PC-9 (cell line): Measurements from ENCODE around the gene PKD2L2. TPM values are rescaled to one million over a fixed set of nuclear protein-coding genes. Genes with fewer than 3 reads are reported as not detected.

Experiments
- BruUV-seq: library from RNA; stranded (reverse); fragments of 400-500 nt; replicated peaks from 2 replicates; lab custom pipeline; 2021; lab: Mats Ljungman, UMichigan
- CTCF ChIA-PET: fragments of 300-600 bp; sonication (Branson Sonifier 250); formaldehyde crosslinking; loops from one replicate; lab custom pipeline; 2022; ENCODE audit warnings: antibody characterized with exemption; lab: Charles Lee
- POLR2A ChIA-PET: fragments of 300-600 bp; sonication (Branson Sonifier 250); formaldehyde crosslinking; loops from one replicate; lab custom pipeline; 2022; ENCODE audit warnings: antibody characterized with exemption; ENCODE audit not compliant: unreplicated experiment; lab: Charles Lee
- DNase-seq, 2 experiments: peaks; one replicate each; pipeline versions ENCODE4 v3.0.0 to v3.0.0-alpha.2; 2015 to 2022; ENCODE audit warnings: mixed read lengths in 1 of 2
- H2AFZ ChIP-seq: fragments of 200-600 bp; sonication (generic); 2 replicates; pipeline ENCODE4 v1.8.1; 2017; ENCODE audit warnings: antibody characterized with exemption
- H3F3A ChIP-seq: fragments of 200-600 bp; sonication (generic); 2 replicates; pipeline ENCODE4 v1.8.1; 2017; ENCODE audit warnings: antibody characterized with exemption, mild to moderate bottlenecking, low read depth; ENCODE audit not compliant: insufficient read depth
- H3K27ac ChIP-seq: fragments of 200-600 bp; sonication (generic); 2 replicates; pipeline ENCODE4 v1.6.1; 2016; ENCODE audit warnings: mixed run types
- H3K27me3 ChIP-seq: fragments of 200-600 bp; sonication (generic); 2 replicates; pipeline ENCODE4 v1.6.1; 2016; ENCODE audit warnings: low read depth, mixed run types; ENCODE audit not compliant: insufficient read depth
- H3K36me3 ChIP-seq: fragments of 200-600 bp; sonication (generic); 2 replicates; pipeline ENCODE4 v1.6.1; 2016; ENCODE audit warnings: low read depth, mixed run types
- H3K4me1 ChIP-seq: fragments of 200-600 bp; sonication (generic); replicated peaks from 2 replicates; pipeline ENCODE4 v1.6.1; 2016; ENCODE audit warnings: mixed run types; ENCODE audit not compliant: insufficient read depth
- H3K4me2 ChIP-seq: fragments of 200-600 bp; sonication (generic); 2 replicates; pipeline ENCODE4 v1.6.1; 2017; ENCODE audit warnings: mixed run types
- H3K4me3 ChIP-seq: fragments of 200-600 bp; sonication (generic); 2 replicates; pipeline ENCODE4 v1.6.1; 2016; ENCODE audit warnings: mixed run types
- H3K79me2 ChIP-seq: fragments of 200-600 bp; sonication (generic); 2 replicates; pipeline ENCODE4 v1.6.1; 2017; ENCODE audit warnings: low read depth, mixed run types
- H3K9me2 ChIP-seq: fragments of 200-600 bp; sonication (generic); 2 replicates; pipeline ENCODE4 v1.8.1; 2017; ENCODE audit warnings: mild to moderate bottlenecking; ENCODE audit not compliant: insufficient read depth
- H3K9me3 ChIP-seq: fragments of 200-600 bp; sonication (generic); 2 replicates; pipeline ENCODE4 v1.8.1; 2016; ENCODE audit warnings: low read depth; ENCODE audit not compliant: insufficient read depth
- H4K20me1 ChIP-seq: fragments of 200-600 bp; sonication (generic); 2 replicates; pipeline ENCODE4 v1.8.1; 2017; ENCODE audit not compliant: insufficient read depth
- EZH2 ChIP-seq: fragments of 200-600 bp; sonication (generic); IDR thresholded peaks from 2 replicates; pipeline ENCODE4 v1.8.0; 2017; ENCODE audit warnings: antibody characterized with exemption, low read depth
- intact Hi-C: fragments of 100-400 bp; cut with micrococcal nuclease; formaldehyde crosslinking; loops from one replicate; pipeline ENCODE4 v1.10.0; 2022; ENCODE audit not compliant: unreplicated experiment
- total RNA-seq: library from RNA; stranded (reverse); gene quantifications from 2 replicates; pipeline ENCODE4 v1.2.3, GENCODE V29; 2021
- TF ChIP-seq, protein P1 (sequence below): fragments of 200-600 bp; sonication (generic); conservative IDR thresholded peaks from 2 replicates; pipeline ENCODE4 v1.6.1; 2017; ENCODE audit warnings: mixed run types, antibody characterized with exemption, mild to moderate bottlenecking, moderate library complexity

The PKD2L2 gene
- total RNA-seq, 1 experiment from 2014 or later, result 0.46 TPM

DNA sequence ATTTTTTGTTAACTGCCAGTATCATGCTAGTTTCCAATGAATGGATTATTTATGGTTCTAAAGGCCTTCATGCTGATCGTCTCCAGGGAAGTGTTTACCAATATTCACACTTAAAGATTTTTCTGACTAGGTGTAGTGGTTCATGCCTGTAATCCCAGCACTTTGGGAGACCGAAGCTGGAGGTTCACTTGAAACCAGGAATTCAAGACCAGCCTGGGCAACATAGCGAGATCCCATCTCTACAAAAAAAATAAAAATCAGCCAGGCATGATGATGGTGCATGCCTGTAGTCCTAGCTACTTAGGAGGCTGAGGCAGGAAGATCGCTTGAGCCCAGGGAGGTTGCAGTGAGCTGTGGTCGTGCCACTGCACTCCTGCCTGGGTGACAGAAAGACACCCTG, 100.2 kb downstream of the PKD2L2 start:
- no peaks in the 10 kb centered on the region for H3K9me2 ChIP-seq
- H3K36me3 ChIP-seq, result peaks cover 7% of the 10 kb centered on the region
- no peaks in the 10 kb centered on the region for H3F3A ChIP-seq
- no TSS peak for BruUV-seq
- H2AFZ ChIP-seq, result no peak overlapping the region
- intact Hi-C loops, result no loop called here
- H3K4me1 ChIP-seq, result no peaks in the 10 kb centered on the region
- no peaks in the 10 kb centered on the region for H3K27me3 ChIP-seq
- H3K27ac ChIP-seq, result no peak overlapping the region
- H4K20me1 ChIP-seq, result peaks cover 8% of the 10 kb centered on the region; the same call in 1 of the 2 replicates
- no peaks in the 10 kb centered on the region for H3K9me3 ChIP-seq
- TF ChIP-seq, protein P1, sequence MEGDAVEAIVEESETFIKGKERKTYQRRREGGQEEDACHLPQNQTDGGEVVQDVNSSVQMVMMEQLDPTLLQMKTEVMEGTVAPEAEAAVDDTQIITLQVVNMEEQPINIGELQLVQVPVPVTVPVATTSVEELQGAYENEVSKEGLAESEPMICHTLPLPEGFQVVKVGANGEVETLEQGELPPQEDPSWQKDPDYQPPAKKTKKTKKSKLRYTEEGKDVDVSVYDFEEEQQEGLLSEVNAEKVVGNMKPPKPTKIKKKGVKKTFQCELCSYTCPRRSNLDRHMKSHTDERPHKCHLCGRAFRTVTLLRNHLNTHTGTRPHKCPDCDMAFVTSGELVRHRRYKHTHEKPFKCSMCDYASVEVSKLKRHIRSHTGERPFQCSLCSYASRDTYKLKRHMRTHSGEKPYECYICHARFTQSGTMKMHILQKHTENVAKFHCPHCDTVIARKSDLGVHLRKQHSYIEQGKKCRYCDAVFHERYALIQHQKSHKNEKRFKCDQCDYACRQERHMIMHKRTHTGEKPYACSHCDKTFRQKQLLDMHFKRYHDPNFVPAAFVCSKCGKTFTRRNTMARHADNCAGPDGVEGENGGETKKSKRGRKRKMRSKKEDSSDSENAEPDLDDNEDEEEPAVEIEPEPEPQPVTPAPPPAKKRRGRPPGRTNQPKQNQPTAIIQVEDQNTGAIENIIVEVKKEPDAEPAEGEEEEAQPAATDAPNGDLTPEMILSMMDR, result no peak
- TF ChIP-seq EZH2, result no peak
- no peak overlapping the region for H3K4me3 ChIP-seq
- 0 out of 2 replicates have a peak, but pooled peaks cover 4% of the 10 kb centered on the region for H3K79me2 ChIP-seq
- CTCF ChIA-PET, result no interaction called here
- POLR2A ChIA-PET, result no interaction called here
- no peak overlapping the region for H3K4me2 ChIP-seq
- DNase-seq, result no peak

Other genes with a start within 250 kb of the PKD2L2 start
- gene KLHL3, start 153.4 kb upstream of the PKD2L2 start, total RNA-seq, result 13.6 and 15.2 TPM in 2 replicates
- gene HNRNPA0, start 135.1 kb upstream of the PKD2L2 start, total RNA-seq, result 27.8 and 32.2 TPM in 2 replicates
- not detected in 2 replicates for gene MYOT, start 21.6 kb upstream of the PKD2L2 start, total RNA-seq
- gene FAM13B, start 143.6 kb downstream of the PKD2L2 start, total RNA-seq, result 23.8 and 25.1 TPM in 2 replicates
- 0.35 TPM in 1 of 2 replicates, not detected in the other for gene WNT8A, start 194.6 kb downstream of the PKD2L2 start, total RNA-seq
- 0.98 and 1.9 TPM in 2 replicates for gene NME5, start 250.0 kb downstream of the PKD2L2 start, total RNA-seq